Renal cortex interstitium (tissue), 11 donors: ENCODE results near the gene PDIA6. TPM values are rescaled to one million over a fixed set of nuclear protein-coding genes. Genes with fewer than 3 reads are reported as not detected.
"Not testable (repeated sequence)": the region's sequence is repeated elsewhere in the genome, so short reads cannot be mapped to it uniquely, and the experiment has no call there.

Experiments
- DNase-seq, 11 donors: peaks; one replicate each; pipeline ENCODE4 v3.0.0-alpha.2; 2013; ENCODE audit warnings: low read depth in 9 of 11, low spot score in 4 of 11; ENCODE audit errors: extremely low read depth in 1 of 11
- polyA plus RNA-seq, 3 donors: library from polyadenylated mRNA; unstranded; fragments of 120-200 nt; gene quantifications; one replicate each; pipeline ENCODE4 v1.2.1, GENCODE V29; 2013; ENCODE audit not compliant: insufficient read length in 3 of 3

PDIA6 gene
- polyA plus RNA-seq, 3 donors = 335 to 375 (median 363) TPM

- no peak for DNase-seq
These were observed 20.5 kb downstream of the PDIA6 start for GRCh38 chr2:10792001-10792634.

- DNase-seq = no peak
These were observed 22.2 kb downstream of the PDIA6 start for GRCh38 chr2:10790228-10790973.

GRCh38 chr2:10788855-10789254 lies 23.7 kb downstream of the PDIA6 start:
- no peak for DNase-seq

- no peak for DNase-seq
These were observed 25.2 kb downstream of the PDIA6 start for GRCh38 chr2:10787176-10787968.

GRCh38 chr2:10786240-10786982 lies 26.2 kb downstream of the PDIA6 start:
- DNase-seq = no peak

GRCh38 chr2:10785260-10785659 lies 27.3 kb downstream of the PDIA6 start:
- no peak for DNase-seq

GRCh38 chr2:10784719-10785118 lies 27.9 kb downstream of the PDIA6 start:
- DNase-seq = no peak

GRCh38 chr2:10783421-10783820 lies 29.2 kb downstream of the PDIA6 start:
- DNase-seq = no peak

- DNase-seq = no peak
These were observed 30.8 kb downstream of the PDIA6 start for GRCh38 chr2:10781746-10782145.

GRCh38 chr2:10780821-10781220 lies 31.8 kb downstream of the PDIA6 start:
- not testable (repeated sequence) for DNase-seq

GRCh38 chr2:10780491-10780820 lies 32.1 kb downstream of the PDIA6 start:
- DNase-seq = no peak

- no peak for DNase-seq
These were observed 32.7 kb downstream of the PDIA6 start for GRCh38 chr2:10779776-10780490.

- no peak for DNase-seq
These were observed 33.9 kb downstream of the PDIA6 start for GRCh38 chr2:10778724-10779115.

- DNase-seq = no peak
These were observed 34.5 kb downstream of the PDIA6 start for GRCh38 chr2:10777842-10778723.

GRCh38 chr2:10777111-10777841 lies 35.3 kb downstream of the PDIA6 start:
- no peak for DNase-seq

- no peak for DNase-seq
These were observed 36.2 kb downstream of the PDIA6 start for GRCh38 chr2:10776231-10776977.

GRCh38 chr2:10775831-10776230 lies 36.8 kb downstream of the PDIA6 start:
- DNase-seq = no peak
